Skeletal muscle tissue (tissue), 4 donors: ENCODE data around the gene ZNF860. TPM values are rescaled to one million over a fixed set of nuclear protein-coding genes. Genes with fewer than 3 reads are reported as not detected.
"Not testable (repeated sequence)": the region's sequence is repeated elsewhere in the genome, so short reads cannot be mapped to it uniquely, and the experiment has no call there.

Source experiments
- H3K27ac ChIP-seq: one replicate; pipeline ENCODE4 v1.7.0; 2013; ENCODE audit warnings: mild to moderate bottlenecking, low read depth, low read length, inconsistent platforms
- H3K27me3 ChIP-seq, 3 donors: one replicate each; pipeline ENCODE4 v1.7.0; 2013; ENCODE audit warnings: low read length in 3 of 3; ENCODE audit not compliant: control insufficient read depth in 3 of 3, insufficient read depth in 3 of 3
- H3K36me3 ChIP-seq, 3 donors: one replicate each; pipeline ENCODE4 v1.7.0; 2013; ENCODE audit warnings: low read length in 3 of 3; ENCODE audit not compliant: control insufficient read depth in 3 of 3, insufficient read depth in 3 of 3
- H3K4me1 ChIP-seq, 3 donors: one replicate each; pipeline ENCODE4 v1.7.0; 2013; ENCODE audit warnings: low read length in 3 of 3, mild to moderate bottlenecking in 3 of 3; ENCODE audit not compliant: control insufficient read depth in 3 of 3, insufficient read depth in 3 of 3
- H3K4me3 ChIP-seq, 3 donors: one replicate each; pipeline ENCODE4 v1.7.0; 2013; ENCODE audit warnings: low read length in 3 of 3
- H3K9ac ChIP-seq, 3 donors: one replicate each; pipeline ENCODE4 v1.7.0; 2013; ENCODE audit warnings: low read length in 3 of 3, mild to moderate bottlenecking in 3 of 3, moderate library complexity in 2 of 3, low read depth in 1 of 3
- H3K9me3 ChIP-seq, 3 donors: one replicate each; pipeline ENCODE4 v1.7.0; 2013; ENCODE audit warnings: low read length in 3 of 3; ENCODE audit not compliant: control insufficient read depth in 3 of 3
- total RNA-seq: library from RNA; depleted of rRNA; stranded (reverse); fragments of >200 nt; gene quantifications from one replicate; pipeline ENCODE4 v1.2.3, GENCODE V29; 2014
- donor health status: Osteomylitis.

ZNF860 gene
- total RNA-seq, 1 donor from 2014 or later: under 0.01 TPM

DNA sequence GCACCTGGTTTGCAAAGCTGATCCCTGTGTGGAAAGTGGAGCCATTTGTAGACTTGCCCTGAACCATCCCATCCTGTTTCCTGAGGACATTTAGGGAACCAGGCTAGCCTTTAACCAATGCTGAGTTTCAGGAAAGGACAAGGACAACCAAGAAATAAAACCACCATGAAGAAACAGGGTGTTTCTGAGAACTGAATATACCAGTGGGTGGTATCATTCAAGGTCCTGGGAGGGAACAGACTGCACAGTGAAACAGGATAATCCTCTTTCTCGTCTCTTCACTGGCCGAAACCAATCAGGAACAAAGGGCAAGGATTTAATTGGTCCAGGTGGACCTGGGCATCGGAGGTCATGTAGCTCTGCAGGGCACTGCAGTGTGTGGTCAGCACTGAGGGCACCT is 21.8 kb downstream of the ZNF860 start:
- H3K4me1 ChIP-seq: no peaks in the 10 kb centered on the region
- no peak overlapping the region for H3K9ac ChIP-seq
- H3K27ac ChIP-seq: no peak overlapping the region
- no peak overlapping the region for H3K4me3 ChIP-seq
- H3K27me3 ChIP-seq: no peaks in the 10 kb centered on the region
- H3K36me3 ChIP-seq: no peaks in the 10 kb centered on the region
- H3K9me3 ChIP-seq: no peaks in the 10 kb centered on the region

GRCh38 chr3:32004113-32004765 is 22.7 kb downstream of the ZNF860 start:
- Histone ChIP-seq H3K4me3 (no peak overlapping the region), H3K36me3 (no peaks in the 10 kb centered on the region), H3K27me3 (no peaks in the 10 kb centered on the region), H3K4me1 (no peaks in the 10 kb centered on the region), H3K9me3 (no peaks in the 10 kb centered on the region), H3K27ac (no peak overlapping the region), H3K9ac (no peak overlapping the region)

- no peak overlapping the region for H3K9ac ChIP-seq
- no peaks in the 10 kb centered on the region for H3K9me3 ChIP-seq
- H3K36me3 ChIP-seq: no peaks in the 10 kb centered on the region
- no peak overlapping the region for H3K27ac ChIP-seq
- no peaks in the 10 kb centered on the region for H3K4me1 ChIP-seq
- no peaks in the 10 kb centered on the region for H3K27me3 ChIP-seq
- no peak overlapping the region for H3K4me3 ChIP-seq
These were observed 27.6 kb downstream of the ZNF860 start for GRCh38 chr3:32009101-32009500.

GRCh38 chr3:32009957-32010356 is 28.4 kb downstream of the ZNF860 start:
- H3K4me3 ChIP-seq: no peak overlapping the region
- H3K9me3 ChIP-seq: no peaks in the 10 kb centered on the region
- H3K4me1 ChIP-seq: no peaks in the 10 kb centered on the region
- H3K36me3 ChIP-seq: no peaks in the 10 kb centered on the region
- no peak overlapping the region for H3K9ac ChIP-seq
- H3K27me3 ChIP-seq: no peaks in the 10 kb centered on the region
- H3K27ac ChIP-seq: no peak overlapping the region

DNA sequence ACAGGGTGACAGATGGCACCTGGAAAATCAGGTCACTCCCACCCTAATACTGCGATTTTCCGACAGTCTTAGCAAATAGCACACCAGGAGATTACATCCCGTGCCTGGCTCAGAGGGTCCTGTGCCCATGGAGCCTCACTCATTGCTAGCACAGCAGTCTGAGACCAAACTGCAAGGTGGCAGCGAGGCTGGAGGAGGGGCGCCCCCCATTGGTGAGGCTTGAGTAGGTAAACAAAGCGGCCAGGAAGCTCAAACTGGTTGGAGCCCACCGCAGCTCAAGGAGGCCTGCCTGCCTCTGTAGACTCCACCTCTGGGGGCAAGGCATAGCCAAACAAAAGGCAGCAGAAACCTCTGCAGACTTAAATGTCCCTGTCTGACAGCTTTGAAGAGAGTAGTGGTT is 29.1 kb downstream of the ZNF860 start:
- H3K4me3 ChIP-seq: not testable (repeated sequence)

GRCh38 chr3:32015638-32016037 is 34.1 kb downstream of the ZNF860 start:
- not testable (repeated sequence) for H3K27me3 ChIP-seq, H3K4me1 ChIP-seq, H3K27ac ChIP-seq, H3K4me3 ChIP-seq, H3K36me3 ChIP-seq, H3K9me3 ChIP-seq, H3K9ac ChIP-seq

More for the DNA sequence above, 29.1 kb downstream of the ZNF860 start:
- not testable (repeated sequence) for H3K27me3 ChIP-seq, H3K36me3 ChIP-seq, H3K27ac ChIP-seq, H3K9ac ChIP-seq, H3K9me3 ChIP-seq, H3K4me1 ChIP-seq

DNA sequence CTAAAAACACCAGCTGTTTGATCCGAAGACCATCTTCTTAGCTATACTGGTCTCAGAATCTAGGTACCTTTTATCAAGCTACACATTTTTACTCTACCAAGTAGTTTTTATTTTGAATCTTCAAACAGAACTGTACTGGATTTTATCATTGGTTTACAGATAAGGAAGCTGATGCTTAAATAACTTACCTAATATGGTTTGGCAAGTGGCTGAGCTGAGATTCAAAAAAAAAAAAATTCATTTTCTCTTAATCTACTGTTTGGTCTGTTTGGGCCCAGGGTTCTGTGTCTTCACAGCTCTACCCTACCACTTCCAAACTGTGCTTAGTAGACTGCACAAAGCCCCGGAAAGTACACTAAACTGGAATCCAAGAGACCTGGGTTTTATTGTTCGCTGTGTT is 35.7 kb downstream of the ZNF860 start:
- Histone ChIP-seq H3K27ac (no peak overlapping the region), H3K4me3 (no peak overlapping the region), H3K9me3 (no peaks in the 10 kb centered on the region), H3K4me1 (no peaks in the 10 kb centered on the region), H3K9ac (no peak overlapping the region), H3K27me3 (no peaks in the 10 kb centered on the region), H3K36me3 (no peaks in the 10 kb centered on the region)

GRCh38 chr3:32018757-32019564 is 37.4 kb downstream of the ZNF860 start:
- no peaks in the 10 kb centered on the region for H3K27me3 ChIP-seq
- H3K4me1 ChIP-seq: no peaks in the 10 kb centered on the region
- no peak overlapping the region for H3K4me3 ChIP-seq
- H3K9ac ChIP-seq: no peak overlapping the region
- H3K27ac ChIP-seq: no peak overlapping the region
- H3K9me3 ChIP-seq: no peaks in the 10 kb centered on the region
- no peaks in the 10 kb centered on the region for H3K36me3 ChIP-seq

GRCh38 chr3:32021155-32021554 is 39.6 kb downstream of the ZNF860 start:
- H3K4me3 ChIP-seq: no peak overlapping the region
- no peak overlapping the region for H3K27ac ChIP-seq
- H3K9ac ChIP-seq: no peak overlapping the region
- H3K9me3 ChIP-seq: no peaks in the 10 kb centered on the region
- H3K4me1 ChIP-seq: no peaks in the 10 kb centered on the region
- H3K36me3 ChIP-seq: no peaks in the 10 kb centered on the region
- no peaks in the 10 kb centered on the region for H3K27me3 ChIP-seq

GRCh38 chr3:32021748-32022147 is 40.2 kb downstream of the ZNF860 start:
- no peak overlapping the region for H3K27ac ChIP-seq
- no peaks in the 10 kb centered on the region for H3K36me3 ChIP-seq
- no peaks in the 10 kb centered on the region for H3K27me3 ChIP-seq
- H3K9me3 ChIP-seq: no peaks in the 10 kb centered on the region
- no peak overlapping the region for H3K4me3 ChIP-seq
- no peak overlapping the region for H3K9ac ChIP-seq
- H3K4me1 ChIP-seq: no peaks in the 10 kb centered on the region
